Prostate gland (tissue), 2 donors: ENCODE data around the gene ESYT2.

Experiments
- POLR2A ChIP-seq: fragments of 450-650 bp; IDR thresholded peaks from one replicate; pipeline ENCODE4 v1.6.1; 2016; ENCODE audit warnings: antibody characterized with exemption, mild to moderate bottlenecking
- TF ChIP-seq, protein P1 (sequence below), 4 experiments: fragments of 200-600 bp in 2 of 4; fragments of 450-650 bp in 2 of 4; sonication (generic) in 2 of 4; IDR thresholded peaks; 1 replicate in 3 of 4; 2 replicates in 1 of 4; pipeline ENCODE4 v1.5.1; 2016 to 2019; ENCODE audit warnings: antibody characterized with exemption in 4 of 4, mild to moderate bottlenecking in 2 of 4, moderate library complexity in 2 of 4

DNA sequence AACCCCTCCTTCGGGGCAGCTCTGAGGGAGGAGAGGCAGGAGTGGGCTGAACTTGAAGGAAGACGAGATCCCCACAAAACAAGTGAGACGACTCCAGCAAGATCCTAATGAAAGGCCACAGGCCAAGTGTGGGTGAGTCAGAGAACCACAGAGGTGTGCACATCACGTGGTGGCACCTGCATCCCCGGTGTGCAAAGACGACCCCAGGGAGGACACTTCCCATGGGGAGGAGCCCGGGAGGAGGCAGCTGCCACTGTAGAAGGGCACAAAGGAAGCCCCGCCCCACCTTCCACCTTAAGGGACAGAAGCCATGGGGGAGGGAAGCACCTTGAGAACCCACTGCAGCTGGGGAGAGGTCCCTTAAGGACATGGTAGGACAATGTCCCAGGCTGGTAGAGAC, 45.7 kb downstream of the ESYT2 start:
- TF ChIP-seq, protein P1, sequence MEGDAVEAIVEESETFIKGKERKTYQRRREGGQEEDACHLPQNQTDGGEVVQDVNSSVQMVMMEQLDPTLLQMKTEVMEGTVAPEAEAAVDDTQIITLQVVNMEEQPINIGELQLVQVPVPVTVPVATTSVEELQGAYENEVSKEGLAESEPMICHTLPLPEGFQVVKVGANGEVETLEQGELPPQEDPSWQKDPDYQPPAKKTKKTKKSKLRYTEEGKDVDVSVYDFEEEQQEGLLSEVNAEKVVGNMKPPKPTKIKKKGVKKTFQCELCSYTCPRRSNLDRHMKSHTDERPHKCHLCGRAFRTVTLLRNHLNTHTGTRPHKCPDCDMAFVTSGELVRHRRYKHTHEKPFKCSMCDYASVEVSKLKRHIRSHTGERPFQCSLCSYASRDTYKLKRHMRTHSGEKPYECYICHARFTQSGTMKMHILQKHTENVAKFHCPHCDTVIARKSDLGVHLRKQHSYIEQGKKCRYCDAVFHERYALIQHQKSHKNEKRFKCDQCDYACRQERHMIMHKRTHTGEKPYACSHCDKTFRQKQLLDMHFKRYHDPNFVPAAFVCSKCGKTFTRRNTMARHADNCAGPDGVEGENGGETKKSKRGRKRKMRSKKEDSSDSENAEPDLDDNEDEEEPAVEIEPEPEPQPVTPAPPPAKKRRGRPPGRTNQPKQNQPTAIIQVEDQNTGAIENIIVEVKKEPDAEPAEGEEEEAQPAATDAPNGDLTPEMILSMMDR (IDR thresholded peaks at IDR 0.05) = no peak
- no peak for TF ChIP-seq POLR2A
